ENCODE data around the gene GABRR3.

- TF ChIP-seq, protein P1, sequence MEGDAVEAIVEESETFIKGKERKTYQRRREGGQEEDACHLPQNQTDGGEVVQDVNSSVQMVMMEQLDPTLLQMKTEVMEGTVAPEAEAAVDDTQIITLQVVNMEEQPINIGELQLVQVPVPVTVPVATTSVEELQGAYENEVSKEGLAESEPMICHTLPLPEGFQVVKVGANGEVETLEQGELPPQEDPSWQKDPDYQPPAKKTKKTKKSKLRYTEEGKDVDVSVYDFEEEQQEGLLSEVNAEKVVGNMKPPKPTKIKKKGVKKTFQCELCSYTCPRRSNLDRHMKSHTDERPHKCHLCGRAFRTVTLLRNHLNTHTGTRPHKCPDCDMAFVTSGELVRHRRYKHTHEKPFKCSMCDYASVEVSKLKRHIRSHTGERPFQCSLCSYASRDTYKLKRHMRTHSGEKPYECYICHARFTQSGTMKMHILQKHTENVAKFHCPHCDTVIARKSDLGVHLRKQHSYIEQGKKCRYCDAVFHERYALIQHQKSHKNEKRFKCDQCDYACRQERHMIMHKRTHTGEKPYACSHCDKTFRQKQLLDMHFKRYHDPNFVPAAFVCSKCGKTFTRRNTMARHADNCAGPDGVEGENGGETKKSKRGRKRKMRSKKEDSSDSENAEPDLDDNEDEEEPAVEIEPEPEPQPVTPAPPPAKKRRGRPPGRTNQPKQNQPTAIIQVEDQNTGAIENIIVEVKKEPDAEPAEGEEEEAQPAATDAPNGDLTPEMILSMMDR (tag by site-specific recombination; IDR thresholded peaks at IDR 0.05), result no peak
- TF ChIP-seq, protein P2, sequence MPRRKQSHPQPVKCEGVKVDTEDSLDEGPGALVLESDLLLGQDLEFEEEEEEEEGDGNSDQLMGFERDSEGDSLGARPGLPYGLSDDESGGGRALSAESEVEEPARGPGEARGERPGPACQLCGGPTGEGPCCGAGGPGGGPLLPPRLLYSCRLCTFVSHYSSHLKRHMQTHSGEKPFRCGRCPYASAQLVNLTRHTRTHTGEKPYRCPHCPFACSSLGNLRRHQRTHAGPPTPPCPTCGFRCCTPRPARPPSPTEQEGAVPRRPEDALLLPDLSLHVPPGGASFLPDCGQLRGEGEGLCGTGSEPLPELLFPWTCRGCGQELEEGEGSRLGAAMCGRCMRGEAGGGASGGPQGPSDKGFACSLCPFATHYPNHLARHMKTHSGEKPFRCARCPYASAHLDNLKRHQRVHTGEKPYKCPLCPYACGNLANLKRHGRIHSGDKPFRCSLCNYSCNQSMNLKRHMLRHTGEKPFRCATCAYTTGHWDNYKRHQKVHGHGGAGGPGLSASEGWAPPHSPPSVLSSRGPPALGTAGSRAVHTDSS (tag by site-specific recombination; IDR thresholded peaks at IDR 0.05), result no peak
- TF ChIP-seq, protein P3, sequence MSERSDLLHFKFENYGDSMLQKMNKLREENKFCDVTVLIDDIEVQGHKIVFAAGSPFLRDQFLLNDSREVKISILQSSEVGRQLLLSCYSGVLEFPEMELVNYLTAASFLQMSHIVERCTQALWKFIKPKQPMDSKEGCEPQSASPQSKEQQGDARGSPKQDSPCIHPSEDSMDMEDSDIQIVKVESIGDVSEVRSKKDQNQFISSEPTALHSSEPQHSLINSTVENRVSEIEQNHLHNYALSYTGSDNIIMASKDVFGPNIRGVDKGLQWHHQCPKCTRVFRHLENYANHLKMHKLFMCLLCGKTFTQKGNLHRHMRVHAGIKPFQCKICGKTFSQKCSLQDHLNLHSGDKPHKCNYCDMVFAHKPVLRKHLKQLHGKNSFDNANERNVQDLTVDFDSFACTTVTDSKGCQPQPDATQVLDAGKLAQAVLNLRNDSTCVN (tag by site-specific recombination; optimal IDR thresholded peaks at IDR 0.05), result no peak
These were observed 76.3 kb downstream of the GABRR3 start for GRCh38 chr3:97958796-97959195.

Data from HEK293 (cell line).